AG10803 (cell line): ENCODE results near the gene ZBTB20.
A peak's percentile ranks its signal among the peaks of the same experiment; 100 is the strongest.

Source experiments
- DNase-seq: peaks from one replicate; pipeline ENCODE4 v3.0.0; 2010; ENCODE audit warnings: low read depth
- H3K4me3 ChIP-seq: 2 replicates; pipeline ENCODE4 v1.5.1; 2011; ENCODE audit warnings: mild to moderate bottlenecking, low read length, control low read depth
- CTCF ChIP-seq: conservative IDR thresholded peaks from 2 replicates; pipeline ENCODE4 v1.5.1; 2011; ENCODE audit warnings: mild to moderate bottlenecking, low read length, control low read depth, inconsistent platforms

The ZBTB20 gene

GRCh38 chr3:114449271-114450007 lies 697.6 kb downstream of the ZBTB20 start:
- peak; percentile 57 for DNase-seq
- no peak for TF ChIP-seq CTCF

GRCh38 chr3:114447950-114448479 lies 699.1 kb downstream of the ZBTB20 start:
- H3K4me3 ChIP-seq: no peak overlapping the region
- no peak for TF ChIP-seq CTCF
- peak; percentile 64 for DNase-seq

More at GRCh38 chr3:114449271-114450007, 697.6 kb downstream of the ZBTB20 start:
- H3K4me3 ChIP-seq: peak overlapping the region; percentile 37

GRCh38 chr3:114447545-114447944 lies 699.5 kb downstream of the ZBTB20 start:
- H3K4me3 ChIP-seq: no peak overlapping the region
- TF ChIP-seq CTCF: peak; percentile 29; the same call in 1 of the 2 replicates
- no peak for DNase-seq

GRCh38 chr3:114446600-114446999 lies 700.5 kb downstream of the ZBTB20 start:
- TF ChIP-seq CTCF: no peak

GRCh38 chr3:114445233-114445632 lies 701.9 kb downstream of the ZBTB20 start:
- H3K4me3 ChIP-seq: no peak overlapping the region
- no peak for DNase-seq
- TF ChIP-seq CTCF: no peak

More at GRCh38 chr3:114446600-114446999, 700.5 kb downstream of the ZBTB20 start:
- no peak overlapping the region for H3K4me3 ChIP-seq
- no peak for DNase-seq

- no peak for DNase-seq
- no peak overlapping the region for H3K4me3 ChIP-seq
- TF ChIP-seq CTCF: no peak
Observed at GRCh38 chr3:114444216-114444615, 702.9 kb downstream of the ZBTB20 start.

GRCh38 chr3:114442246-114442645 lies 704.8 kb downstream of the ZBTB20 start:
- peak; percentile 71 for DNase-seq
- H3K4me3 ChIP-seq: no peak overlapping the region
- no peak; the same call in 1 of the 2 replicates for TF ChIP-seq CTCF
